ENCODE data around the gene FAM111B. TPM values are rescaled to one million over a fixed set of nuclear protein-coding genes. Genes with fewer than 3 reads are reported as not detected.

FAM111B gene
- total RNA-seq, 1 donor from 2014 or later: 1.0 TPM

DNA sequence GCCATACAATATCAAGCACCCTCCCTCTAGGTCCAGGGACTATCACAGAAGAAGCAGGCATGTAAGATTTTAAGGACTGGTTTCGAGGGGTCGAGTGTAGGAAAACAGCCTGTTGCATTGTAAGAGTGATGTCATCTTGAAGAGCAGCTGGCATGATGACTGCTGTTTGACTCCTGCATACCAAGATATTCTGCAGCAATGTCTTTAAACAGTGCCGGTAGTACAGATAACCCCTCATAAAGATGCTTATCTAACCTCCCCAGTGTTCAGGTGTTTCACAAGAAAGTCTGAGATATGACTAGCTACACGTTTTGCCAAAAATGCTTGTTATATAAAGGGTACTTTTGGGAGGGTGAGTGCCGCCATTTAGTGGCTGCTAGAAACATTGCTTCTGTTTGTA, 47.6 kb downstream of the FAM111B start:
- DNase-seq (ENCODE audit: low spot score): no peak

DNA sequence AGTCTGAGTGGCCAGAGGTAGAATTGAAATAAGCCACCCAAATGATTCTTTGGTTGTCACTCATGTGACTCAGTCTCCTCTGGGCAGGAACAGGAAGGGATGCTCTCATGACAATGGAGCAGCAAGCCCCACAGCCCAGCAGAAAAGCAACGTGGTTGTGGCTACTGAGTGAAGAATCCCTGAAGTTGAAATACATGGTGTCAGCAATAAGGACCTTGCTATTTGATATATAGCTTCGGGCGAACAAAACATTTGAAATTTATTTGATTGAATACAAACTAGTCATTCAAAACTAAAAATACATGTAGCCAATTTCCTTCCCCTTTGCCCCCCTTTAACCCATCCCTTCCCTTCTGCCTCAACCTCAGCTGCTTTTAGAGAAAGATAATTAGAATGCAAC, 50.4 kb downstream of the FAM111B start:
- DNase-seq (ENCODE audit: low spot score): no peak

GRCh38 chr11:59158206-59159068, 51.4 kb downstream of the FAM111B start:
- DNase-seq (ENCODE audit: low spot score): peak; percentile 57

- DNase-seq (ENCODE audit: low spot score): no peak
Measured at GRCh38 chr11:59164028-59164427, 57.0 kb downstream of the FAM111B start.

DNA sequence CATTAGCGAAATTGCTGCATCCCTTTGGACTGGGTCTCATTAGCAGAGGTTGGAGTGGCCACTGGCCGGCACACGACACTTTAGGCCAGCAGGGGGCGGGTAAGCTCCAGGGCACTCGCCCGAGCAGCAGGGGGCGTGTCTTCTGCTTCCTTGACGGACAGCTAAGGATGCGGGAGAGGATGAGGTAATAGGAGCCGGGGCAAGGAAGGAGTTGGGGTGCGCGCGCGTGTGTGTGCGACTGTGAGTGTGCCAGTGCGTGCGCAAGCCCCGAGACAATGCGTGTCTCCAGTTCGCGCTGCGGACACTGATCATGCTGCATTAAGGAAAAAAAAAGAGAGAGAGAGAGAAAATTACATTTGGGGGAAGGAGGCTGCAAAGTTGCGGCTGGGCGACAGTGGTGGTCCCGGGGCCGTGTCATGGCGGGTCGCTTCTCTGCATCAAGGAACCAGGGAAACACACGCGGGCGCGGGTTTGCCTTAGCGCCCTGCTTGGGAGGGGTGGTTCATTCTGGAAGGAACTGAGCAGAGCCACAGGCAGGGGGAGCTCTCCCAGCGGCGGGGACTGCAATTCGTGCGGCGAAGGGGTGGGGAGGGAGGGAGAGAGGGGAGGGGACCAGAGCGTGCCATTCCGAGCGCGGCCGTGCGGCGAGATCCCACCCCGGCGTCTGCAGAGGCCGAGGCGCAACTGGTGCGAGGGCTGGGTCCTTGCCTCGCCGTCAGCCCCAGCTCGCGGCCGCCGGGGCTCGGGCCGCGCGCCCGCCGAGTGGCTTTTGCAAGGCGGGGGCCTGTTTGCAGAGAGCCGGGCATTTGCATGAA, 64.7 kb downstream of the FAM111B start, which contains the start of gene DTX4:
Gene DTX4, plus strand, starts transcription at position 625 of the 815 bp plus-strand sequence. CDS start 464 bp downstream, outside the sequence.
- peak; percentile 95 for DNase-seq (ENCODE audit: low spot score)

DNA sequence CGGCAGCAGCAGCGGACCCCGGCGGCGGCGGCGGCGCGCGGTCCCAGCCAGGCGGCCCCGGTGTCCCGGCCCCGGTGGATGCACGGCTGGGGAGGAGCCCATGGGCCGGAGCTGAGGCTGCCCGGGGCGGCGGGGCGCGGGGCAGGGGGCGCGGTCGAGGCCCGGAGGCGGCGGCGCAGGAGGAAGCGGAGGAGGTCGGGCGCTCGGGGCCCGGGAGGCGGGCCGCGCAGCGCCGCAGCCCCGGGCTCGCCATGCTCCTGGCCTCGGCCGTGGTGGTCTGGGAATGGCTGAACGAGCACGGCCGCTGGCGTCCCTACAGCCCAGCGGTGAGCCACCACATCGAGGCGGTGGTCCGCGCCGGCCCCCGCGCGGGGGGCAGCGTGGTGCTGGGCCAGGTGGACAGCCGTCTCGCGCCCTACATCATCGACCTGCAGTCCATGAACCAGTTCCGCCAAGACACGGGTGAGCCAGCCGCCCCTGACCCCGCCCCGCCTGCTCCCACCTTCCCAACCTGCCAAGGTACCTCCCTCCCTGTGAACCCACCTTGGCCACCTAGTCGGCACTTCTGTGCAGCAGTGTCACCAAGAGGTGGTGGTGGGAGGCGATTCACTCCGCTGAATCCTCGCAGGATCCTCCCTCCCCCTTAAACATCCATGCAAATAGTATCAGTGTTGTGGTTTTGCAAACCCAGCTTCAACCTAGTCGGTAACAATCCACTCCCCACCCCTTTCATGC, 65.5 kb downstream of the FAM111B start:
- peak; percentile 72 for DNase-seq (ENCODE audit: low spot score)

- peak; percentile 66 for DNase-seq (ENCODE audit: low spot score)
Measured at GRCh38 chr11:59173080-59173963, 66.3 kb downstream of the FAM111B start.

DNA sequence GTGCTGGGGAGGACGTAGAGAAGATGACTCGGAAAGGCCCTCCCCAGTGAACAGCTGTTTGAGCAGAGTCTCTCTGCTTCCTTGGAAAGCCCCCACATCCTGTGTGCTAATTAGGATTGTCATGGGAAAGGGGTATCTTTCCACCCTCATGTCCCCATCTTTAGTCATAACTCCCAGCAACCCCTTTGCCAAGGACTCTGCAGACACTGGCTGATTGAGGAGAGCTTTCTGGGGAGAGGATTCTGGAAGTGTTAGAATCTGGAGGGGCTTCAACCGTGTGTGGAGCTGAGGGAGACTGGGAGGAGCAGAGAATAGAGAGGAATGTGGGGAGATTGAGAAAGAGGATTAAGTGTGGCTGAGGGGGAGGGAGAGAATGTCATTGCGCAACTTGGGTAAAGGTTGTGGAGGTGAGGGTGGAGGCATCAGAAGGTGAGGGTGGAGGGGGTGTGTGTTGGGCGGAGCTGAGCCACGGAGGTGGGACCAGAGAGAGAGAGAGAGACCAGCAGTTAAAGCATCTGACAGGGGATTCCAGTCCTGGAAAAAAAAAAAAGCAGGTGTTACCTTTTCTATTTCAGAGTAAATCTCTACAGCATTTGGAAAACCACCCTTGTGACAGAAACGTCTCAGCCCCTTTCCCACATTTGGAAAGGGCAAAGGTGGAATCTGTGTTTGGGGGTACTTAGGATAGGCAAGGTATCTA, 67.1 kb downstream of the FAM111B start:
- peak; percentile 89 for DNase-seq (ENCODE audit: low spot score)

- DNase-seq (ENCODE audit: low spot score): no peak
Measured at GRCh38 chr11:59174664-59175033, 67.6 kb downstream of the FAM111B start.

- DNase-seq (ENCODE audit: low spot score): no peak
Measured at GRCh38 chr11:59175091-59175501, 68.1 kb downstream of the FAM111B start.

GRCh38 chr11:59176330-59176729, 69.3 kb downstream of the FAM111B start:
- no peak for DNase-seq (ENCODE audit: low spot score)

Other genes starting within 250 kb of the FAM111B start
- 2.4 TPM for gene GLYATL1, start 167.7 kb upstream of the FAM111B start, total RNA-seq
- gene GLYATL1B, start 20.9 kb upstream of the FAM111B start, total RNA-seq: not detected
- 42.8 TPM for gene FAM111A, start 35.6 kb downstream of the FAM111B start, total RNA-seq
- gene DTX4, start 64.9 kb downstream of the FAM111B start, total RNA-seq: 126 TPM
- 9.4 TPM for gene MPEG1, start 105.7 kb downstream of the FAM111B start, total RNA-seq